ENCODE data around the gene SLAIN1. TPM values are rescaled to one million over a fixed set of nuclear protein-coding genes. Genes with fewer than 3 reads are reported as not detected.

The SLAIN1 gene
- total and polyA plus RNA-seq, 3 donors from 2014 or later: 73.1 to 149 (median 114) TPM

DNA sequence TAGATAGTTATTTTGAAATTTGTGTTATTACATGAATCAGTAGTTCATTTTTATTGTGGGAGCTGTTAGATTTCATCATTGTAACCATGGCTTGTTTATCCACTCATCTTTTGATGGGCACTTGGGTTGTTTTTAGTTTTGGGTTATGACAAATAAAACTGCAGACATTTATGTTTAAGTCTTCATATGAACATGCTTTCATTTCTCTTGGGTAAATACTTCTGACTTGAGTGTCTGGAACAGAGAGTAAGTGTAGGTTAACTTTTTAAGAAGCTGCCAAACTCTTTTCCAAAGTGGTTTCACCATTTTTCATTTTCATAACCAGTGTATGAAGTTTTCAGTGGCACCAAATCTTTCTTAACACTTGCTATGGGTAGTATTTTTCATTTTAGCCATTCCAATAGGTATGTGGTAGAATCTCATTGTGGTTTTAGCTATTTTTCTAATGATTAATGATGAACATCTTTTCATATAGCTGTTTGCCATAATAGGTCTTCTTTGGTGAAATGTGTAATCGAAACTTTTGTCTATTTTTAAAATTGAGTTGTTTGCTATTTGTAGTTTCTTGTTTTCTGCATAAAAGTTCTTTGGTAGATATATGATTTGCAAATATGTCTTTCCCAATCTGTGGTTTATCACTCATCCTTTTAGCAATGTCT lies 17.9 kb downstream of the SLAIN1 start:
- H3K4me1 ChIP-seq: no peaks in the 10 kb centered on the region
- no peaks in the 10 kb centered on the region for H3K36me3 ChIP-seq (ENCODE audit: low read depth, missing control alignments)
- H3K4me3 ChIP-seq: no peak overlapping the region
- intact Hi-C loops (cut with DNase I; ENCODE audit: low total_unique reads): no loop called here
- TF ChIP-seq POLR2A (IDR thresholded peaks at IDR 0.05) (no peak), CTCF (IDR thresholded peaks at IDR 0.05) (no peak)
- WGBS, 2 donors: 74 to 84% methylated on average over 1 of the region's 1 CpG
- DNase-seq: no peak
- no peak overlapping the region for H3K27ac ChIP-seq
- no peaks in the 10 kb centered on the region for H3K27me3 ChIP-seq
- H3K9me3 ChIP-seq: no peaks in the 10 kb centered on the region

GRCh38 chr13:77716692-77717091 lies 19.2 kb downstream of the SLAIN1 start:
- WGBS, 2 donors: 77 to 86% methylated on average over 2 of the region's 2 CpGs
- no peak overlapping the region for H3K27ac ChIP-seq
- intact Hi-C loops (cut with DNase I; ENCODE audit: low total_unique reads): no loop called here
- H3K4me1 ChIP-seq: no peaks in the 10 kb centered on the region
- H3K27me3 ChIP-seq: no peaks in the 10 kb centered on the region
- TF ChIP-seq POLR2A (IDR thresholded peaks at IDR 0.05) (no peak), CTCF (IDR thresholded peaks at IDR 0.05) (no peak)
- no peak overlapping the region for H3K4me3 ChIP-seq
- H3K9me3 ChIP-seq: no peaks in the 10 kb centered on the region
- H3K36me3 ChIP-seq (ENCODE audit: low read depth, missing control alignments): no peaks in the 10 kb centered on the region
- no peak for DNase-seq

DNA sequence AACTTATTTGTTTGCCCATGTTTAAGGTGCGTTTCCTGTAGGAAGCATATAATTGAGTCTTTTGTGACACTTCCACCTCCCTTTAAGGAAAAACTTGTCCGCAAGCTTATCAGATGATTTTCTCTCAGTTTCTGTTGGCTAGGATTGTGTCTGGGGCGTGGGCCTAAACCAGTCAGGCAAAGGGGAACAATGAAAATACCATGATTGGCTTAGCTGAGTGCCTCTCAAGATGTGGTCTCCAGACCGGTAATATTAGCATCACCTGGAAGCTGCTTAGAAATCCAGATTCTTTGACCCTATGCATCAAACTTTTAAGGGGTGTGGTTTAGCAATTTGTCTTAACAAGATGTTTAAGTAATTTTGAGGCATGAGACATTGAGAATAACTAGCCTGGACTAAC lies 20.0 kb downstream of the SLAIN1 start:
- Histone ChIP-seq H3K27ac (no peak overlapping the region), H3K4me3 (no peak overlapping the region), H3K4me1 (no peaks in the 10 kb centered on the region), H3K9me3 (no peaks in the 10 kb centered on the region), H3K27me3 (no peaks in the 10 kb centered on the region), H3K36me3 (ENCODE audit: low read depth, missing control alignments) (no peaks in the 10 kb centered on the region)
- no peak for TF ChIP-seq POLR2A (IDR thresholded peaks at IDR 0.05)
- 83 to 90% methylated on average over 4 of the region's 4 CpGs for WGBS, 2 donors
- no peak for DNase-seq
- intact Hi-C loops (cut with DNase I; ENCODE audit: low total_unique reads): no loop called here

GRCh38 chr13:77719128-77719527 lies 21.6 kb downstream of the SLAIN1 start:
- Histone ChIP-seq H3K36me3 (ENCODE audit: low read depth, missing control alignments) (no peaks in the 10 kb centered on the region), H3K4me3 (no peak overlapping the region), H3K27ac (no peak overlapping the region), H3K27me3 (no peaks in the 10 kb centered on the region), H3K9me3 (no peaks in the 10 kb centered on the region), H3K4me1 (no peaks in the 10 kb centered on the region)
- no peak for DNase-seq
- no peak for TF ChIP-seq POLR2A (IDR thresholded peaks at IDR 0.05)
- TF ChIP-seq CTCF (IDR thresholded peaks at IDR 0.05): no peak
- intact Hi-C loops (cut with DNase I; ENCODE audit: low total_unique reads): no loop called here

DNA sequence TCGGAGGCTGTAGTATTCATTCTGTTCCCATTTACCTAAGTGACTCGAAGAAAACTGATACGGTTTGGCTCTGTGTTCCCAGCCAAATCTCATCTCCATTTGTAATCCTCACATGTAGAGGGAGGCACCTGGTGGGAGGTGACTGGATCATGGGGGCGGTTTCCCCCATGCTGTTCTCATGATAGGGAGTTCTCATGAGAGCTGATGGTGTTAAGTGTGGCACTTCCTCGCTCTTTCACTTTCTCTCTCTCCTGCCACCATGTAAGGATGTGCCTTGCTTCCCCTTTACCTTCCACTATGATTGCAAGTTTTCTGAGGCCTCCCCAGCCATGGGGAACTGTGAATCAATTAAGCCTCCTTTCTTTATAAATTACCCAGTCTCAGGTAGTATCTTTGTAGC lies 23.5 kb downstream of the SLAIN1 start:
- no peaks in the 10 kb centered on the region for H3K27me3 ChIP-seq
- 89 to 90% methylated on average over 5 of the region's 5 CpGs for WGBS, 2 donors
- no peaks in the 10 kb centered on the region for H3K4me1 ChIP-seq
- H3K27ac ChIP-seq: no peak overlapping the region
- no peak for TF ChIP-seq POLR2A (IDR thresholded peaks at IDR 0.05)
- no peak for TF ChIP-seq CTCF (IDR thresholded peaks at IDR 0.05)
- no peaks in the 10 kb centered on the region for H3K9me3 ChIP-seq
- intact Hi-C loops (cut with DNase I; ENCODE audit: low total_unique reads): no loop called here
- H3K36me3 ChIP-seq (ENCODE audit: low read depth, missing control alignments): no peaks in the 10 kb centered on the region
- no peak overlapping the region for H3K4me3 ChIP-seq
- no peak for DNase-seq
